ENCODE results near the gene SPINK1.

SPINK1 gene

GRCh38 chr5:147782110-147783028 lies 49.1 kb downstream of the SPINK1 start, which contains the start of gene JAKMIP2:
Gene JAKMIP2 (minus strand): TSS chr5:147782728. CDS start chr5:147671806, 110,922 bp downstream.
- Histone ChIP-seq H3K9me3 (ENCODE audit: insufficient read depth, low read depth, low read length) (no peaks in the 10 kb centered on the region), H3K79me2 (ENCODE audit: control insufficient read depth, insufficient read depth, low read length, poor library complexity) (no peaks in the 10 kb centered on the region), H3K27me3 (ENCODE audit: insufficient read depth, low read length) (no peaks in the 10 kb centered on the region), H3K36me3 (ENCODE audit: control insufficient read depth in 1 of 2, insufficient read depth in 2 of 2, low read length in 2 of 2) (no peaks in the 10 kb centered on the region), H2BK5ac (ENCODE audit: low read depth, low read length, poor library complexity) (no peak within 1 kb of the TSS), H3K9ac (ENCODE audit: low read length) (no peak within 1 kb of the TSS), H3K79me1 (ENCODE audit: low read length) (no peaks in the 10 kb centered on the region), H3K4me3 (ENCODE audit: low read depth, low read length) (no peak within 1 kb of the TSS), H3K18ac (ENCODE audit: low read length) (no peak within 1 kb of the TSS), H2AK5ac (ENCODE audit: low read length) (no peak within 1 kb of the TSS), H4K8ac (ENCODE audit: low read depth, low read length) (no peak within 1 kb of the TSS), H3K27ac (ENCODE audit: low read depth, low read length) (no peak within 1 kb of the TSS), H4K12ac (ENCODE audit: low read depth, low read length) (no peak within 1 kb of the TSS), H3K4ac (ENCODE audit: low read depth, low read length) (no peak within 1 kb of the TSS), H3K4me2 (ENCODE audit: low read length) (peak within 1 kb of the TSS; percentile 63), H3K4me1 (ENCODE audit: control insufficient read depth in 1 of 2, insufficient read depth in 2 of 2, low read length in 2 of 2) (peaks cover 4 to 5% of the 10 kb centered on the region in 2 experiments), H4K91ac (ENCODE audit: low read depth, low read length) (no peak within 1 kb of the TSS), H3K23ac (ENCODE audit: low read length) (no peak within 1 kb of the TSS), H2AFZ (ENCODE audit: insufficient read depth, low read length, poor library complexity) (no peak within 1 kb of the TSS), H2BK12ac (ENCODE audit: low read length) (no peak within 1 kb of the TSS), H2BK120ac (ENCODE audit: insufficient read depth, low read length, poor library complexity) (no peak within 1 kb of the TSS), H3K14ac (ENCODE audit: low read length) (no peak within 1 kb of the TSS)
- no peak for DNase-seq
- no CpG with 5 or more reads among the region's 19 CpGs for WGBS (ENCODE audit: extremely low coverage, insufficient coverage, insufficient read length)

GRCh38 chr5:147780924-147781573 lies 50.4 kb downstream of the SPINK1 start:
- Histone ChIP-seq H2BK5ac (ENCODE audit: low read depth, low read length, poor library complexity) (no peak overlapping the region), H2AFZ (ENCODE audit: insufficient read depth, low read length, poor library complexity) (no peak overlapping the region), H3K4me3 (ENCODE audit: low read depth, low read length) (no peak overlapping the region), H4K12ac (ENCODE audit: low read depth, low read length) (no peak overlapping the region), H3K9ac (ENCODE audit: low read length) (no peak overlapping the region), H3K36me3 (ENCODE audit: control insufficient read depth in 1 of 2, insufficient read depth in 2 of 2, low read length in 2 of 2) (no peaks in the 10 kb centered on the region), H3K4ac (ENCODE audit: low read depth, low read length) (no peak overlapping the region), H3K9me3 (ENCODE audit: insufficient read depth, low read depth, low read length) (no peaks in the 10 kb centered on the region), H2BK120ac (ENCODE audit: insufficient read depth, low read length, poor library complexity) (no peak overlapping the region), H4K91ac (ENCODE audit: low read depth, low read length) (no peak overlapping the region), H3K14ac (ENCODE audit: low read length) (no peak overlapping the region), H3K4me2 (ENCODE audit: low read length) (no peak overlapping the region), H3K27me3 (ENCODE audit: insufficient read depth, low read length) (no peaks in the 10 kb centered on the region), H2AK5ac (ENCODE audit: low read length) (no peak overlapping the region), H3K18ac (ENCODE audit: low read length) (no peak overlapping the region), H3K79me2 (ENCODE audit: control insufficient read depth, insufficient read depth, low read length, poor library complexity) (no peaks in the 10 kb centered on the region), H3K23ac (ENCODE audit: low read length) (no peak overlapping the region), H3K27ac (ENCODE audit: low read depth, low read length) (no peak overlapping the region), H4K8ac (ENCODE audit: low read depth, low read length) (no peak overlapping the region), H2BK12ac (ENCODE audit: low read length) (no peak overlapping the region), H3K79me1 (ENCODE audit: low read length) (no peaks in the 10 kb centered on the region), H3K4me1 (ENCODE audit: control insufficient read depth in 1 of 2, insufficient read depth in 2 of 2, low read length in 2 of 2) (peaks cover 4 to 5% of the 10 kb centered on the region in 2 experiments)
- WGBS (ENCODE audit: extremely low coverage, insufficient coverage, insufficient read length) = no CpG with 5 or more reads among the region's 5 CpGs
- no peak for DNase-seq

- no peaks in the 10 kb centered on the region for H3K27me3 ChIP-seq (ENCODE audit: insufficient read depth, low read length)
- WGBS (ENCODE audit: extremely low coverage, insufficient coverage, insufficient read length) = no CpG with 5 or more reads among the region's 1 CpG
Measured at GRCh38 chr5:147779694-147780093, 51.8 kb downstream of the SPINK1 start.

GRCh38 chr5:147776989-147777388 lies 54.5 kb downstream of the SPINK1 start:
- Histone ChIP-seq H3K79me2 (ENCODE audit: control insufficient read depth, insufficient read depth, low read length, poor library complexity) (no peaks in the 10 kb centered on the region), H3K4ac (ENCODE audit: low read depth, low read length) (no peak overlapping the region), H2BK5ac (ENCODE audit: low read depth, low read length, poor library complexity) (no peak overlapping the region), H3K14ac (ENCODE audit: low read length) (no peak overlapping the region), H3K79me1 (ENCODE audit: low read length) (no peaks in the 10 kb centered on the region), H4K91ac (ENCODE audit: low read depth, low read length) (no peak overlapping the region), H3K23ac (ENCODE audit: low read length) (no peak overlapping the region), H3K9me3 (ENCODE audit: insufficient read depth, low read depth, low read length) (no peaks in the 10 kb centered on the region), H2AFZ (ENCODE audit: insufficient read depth, low read length, poor library complexity) (no peak overlapping the region), H3K27ac (ENCODE audit: low read depth, low read length) (no peak overlapping the region), H3K4me3 (ENCODE audit: low read depth, low read length) (no peak overlapping the region), H3K9ac (ENCODE audit: low read length) (no peak overlapping the region), H3K18ac (ENCODE audit: low read length) (no peak overlapping the region), H2AK5ac (ENCODE audit: low read length) (no peak overlapping the region), H4K12ac (ENCODE audit: low read depth, low read length) (no peak overlapping the region), H4K8ac (ENCODE audit: low read depth, low read length) (no peak overlapping the region), H2BK12ac (ENCODE audit: low read length) (no peak overlapping the region), H2BK120ac (ENCODE audit: insufficient read depth, low read length, poor library complexity) (no peak overlapping the region), H3K36me3 (ENCODE audit: control insufficient read depth in 1 of 2, insufficient read depth in 2 of 2, low read length in 2 of 2) (no peaks in the 10 kb centered on the region), H3K4me2 (ENCODE audit: low read length) (no peak overlapping the region), H3K27me3 (ENCODE audit: insufficient read depth, low read length) (no peaks in the 10 kb centered on the region), H3K4me1 (ENCODE audit: control insufficient read depth in 1 of 2, insufficient read depth in 2 of 2, low read length in 2 of 2) (no peaks in the 10 kb centered on the region)
- WGBS (ENCODE audit: extremely low coverage, insufficient coverage, insufficient read length) = no CpG with 5 or more reads among the region's 4 CpGs
- no peak for DNase-seq

More at GRCh38 chr5:147779694-147780093, 51.8 kb downstream of the SPINK1 start:
- H2BK5ac ChIP-seq (ENCODE audit: low read depth, low read length, poor library complexity) = no peak overlapping the region
- no peak overlapping the region for H3K14ac ChIP-seq (ENCODE audit: low read length)
- no peaks in the 10 kb centered on the region for H3K9me3 ChIP-seq (ENCODE audit: insufficient read depth, low read depth, low read length)
- H3K4ac ChIP-seq (ENCODE audit: low read depth, low read length) = no peak overlapping the region
- H3K18ac ChIP-seq (ENCODE audit: low read length) = no peak overlapping the region
- no peak overlapping the region for H3K4me3 ChIP-seq (ENCODE audit: low read depth, low read length)
- no peak overlapping the region for H3K4me2 ChIP-seq (ENCODE audit: low read length)
- no peak overlapping the region for H4K12ac ChIP-seq (ENCODE audit: low read depth, low read length)
- H2BK12ac ChIP-seq (ENCODE audit: low read length) = no peak overlapping the region
- no peak overlapping the region for H4K91ac ChIP-seq (ENCODE audit: low read depth, low read length)
- no peak overlapping the region for H2AFZ ChIP-seq (ENCODE audit: insufficient read depth, low read length, poor library complexity)
- H3K79me2 ChIP-seq (ENCODE audit: control insufficient read depth, insufficient read depth, low read length, poor library complexity) = no peaks in the 10 kb centered on the region
- no peak overlapping the region for H2AK5ac ChIP-seq (ENCODE audit: low read length)
- DNase-seq = no peak
- no peaks in the 10 kb centered on the region for H3K36me3 ChIP-seq (ENCODE audit: control insufficient read depth in 1 of 2, insufficient read depth in 2 of 2, low read length in 2 of 2)
- H2BK120ac ChIP-seq (ENCODE audit: insufficient read depth, low read length, poor library complexity) = no peak overlapping the region
- no peak overlapping the region for H4K8ac ChIP-seq (ENCODE audit: low read depth, low read length)
- H3K4me1 ChIP-seq (ENCODE audit: control insufficient read depth in 1 of 2, insufficient read depth in 2 of 2, low read length in 2 of 2) = peaks cover 4 to 5% of the 10 kb centered on the region in 2 experiments
- H3K23ac ChIP-seq (ENCODE audit: low read length) = no peak overlapping the region
- H3K9ac ChIP-seq (ENCODE audit: low read length) = no peak overlapping the region
- H3K27ac ChIP-seq (ENCODE audit: low read depth, low read length) = no peak overlapping the region
- no peaks in the 10 kb centered on the region for H3K79me1 ChIP-seq (ENCODE audit: low read length)
